HG03457 (cell line): ENCODE results near the gene THOC3.
"Not testable (repeated sequence)": the region's sequence is repeated elsewhere in the genome, so short reads cannot be mapped to it uniquely, and the experiment has no call there.

ENCODE experiments used
- ATAC-seq: cut with Tn5 transposase; IDR thresholded peaks from one replicate; pipeline ENCODE4 v1.9.1; 2021; ENCODE audit warnings: moderate number of reproducible peaks; ENCODE audit not compliant: unreplicated experiment

Gene THOC3

DNA sequence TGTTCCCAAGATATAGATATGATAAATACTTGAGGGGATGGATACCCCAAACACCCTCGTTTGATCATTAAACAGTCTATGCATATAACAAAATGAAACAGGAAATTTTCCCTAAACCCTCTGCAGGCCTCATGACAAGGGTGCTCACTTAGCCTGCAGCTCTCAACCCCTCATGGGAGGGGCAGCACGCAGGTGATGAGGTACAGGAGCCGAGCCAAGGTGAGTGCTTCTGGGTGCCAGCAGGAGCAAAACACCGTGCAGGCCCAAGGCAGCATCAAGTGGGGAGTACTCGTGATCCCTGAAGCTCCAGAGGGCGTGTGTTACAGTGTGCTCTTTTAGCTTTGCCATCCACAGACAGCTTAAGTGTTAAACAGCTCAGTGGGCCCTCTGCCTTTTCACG, 24.9 kb downstream of the THOC3 start:
- not testable (repeated sequence) for ATAC-seq

DNA sequence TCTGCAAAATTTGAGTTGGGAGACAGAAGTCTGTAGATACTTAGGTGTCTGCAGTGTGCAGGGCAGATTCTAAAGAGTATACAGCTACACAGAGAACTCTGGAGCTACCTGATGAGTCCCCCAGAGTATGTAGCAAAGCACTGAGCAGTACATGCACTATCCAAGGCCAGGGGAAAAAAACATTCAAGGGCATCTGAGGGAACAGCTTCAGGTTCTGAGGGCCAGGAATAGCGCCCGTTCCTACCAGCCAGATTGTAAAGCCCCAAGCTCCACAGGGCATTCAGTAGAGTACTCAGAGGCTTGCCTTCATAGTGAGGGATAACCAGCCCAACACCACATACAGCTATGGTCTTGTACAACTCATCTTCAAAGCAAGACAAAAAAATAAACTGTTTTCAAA, 27.5 kb downstream of the THOC3 start:
- not testable (repeated sequence) for ATAC-seq

DNA sequence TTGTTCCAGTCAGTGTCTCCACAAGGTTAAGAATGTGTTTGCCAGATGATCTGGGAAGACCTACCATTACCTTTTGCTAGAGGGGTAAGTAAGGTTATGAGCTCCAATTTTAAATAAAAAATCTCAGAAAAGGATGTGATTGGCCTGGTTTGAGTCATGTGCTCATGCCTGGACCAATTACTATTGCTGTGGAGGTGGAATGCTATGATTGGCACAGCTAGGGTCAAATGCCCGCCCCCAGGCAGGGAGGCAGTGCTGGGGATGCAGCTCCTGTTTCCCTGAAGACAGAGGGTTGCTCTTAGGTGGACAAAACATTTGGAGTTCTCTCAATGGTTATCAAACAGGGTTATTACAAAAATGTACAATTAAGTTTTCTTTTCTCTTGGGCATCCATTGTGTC, 29.6 kb downstream of the THOC3 start:
- ATAC-seq: not testable (repeated sequence)

DNA sequence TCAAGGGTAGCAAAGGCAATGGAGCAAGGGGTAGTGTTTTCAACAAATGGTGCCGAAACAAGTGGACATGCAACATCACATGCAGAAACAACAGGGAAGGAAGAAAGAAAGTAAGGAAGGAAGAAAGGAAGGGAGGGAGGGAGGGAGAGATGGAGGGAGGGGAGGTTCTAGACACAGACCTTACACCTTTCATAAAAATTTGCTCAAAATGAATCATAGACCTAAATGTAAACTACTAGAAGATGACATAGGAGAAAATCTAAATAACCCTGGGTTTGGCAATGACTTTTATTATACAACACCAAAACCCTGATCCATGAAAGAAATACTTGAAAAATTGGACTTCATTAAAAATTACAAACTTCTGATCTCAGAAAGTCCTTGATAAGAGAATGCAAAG, 39.4 kb downstream of the THOC3 start:
- ATAC-seq: not testable (repeated sequence)

DNA sequence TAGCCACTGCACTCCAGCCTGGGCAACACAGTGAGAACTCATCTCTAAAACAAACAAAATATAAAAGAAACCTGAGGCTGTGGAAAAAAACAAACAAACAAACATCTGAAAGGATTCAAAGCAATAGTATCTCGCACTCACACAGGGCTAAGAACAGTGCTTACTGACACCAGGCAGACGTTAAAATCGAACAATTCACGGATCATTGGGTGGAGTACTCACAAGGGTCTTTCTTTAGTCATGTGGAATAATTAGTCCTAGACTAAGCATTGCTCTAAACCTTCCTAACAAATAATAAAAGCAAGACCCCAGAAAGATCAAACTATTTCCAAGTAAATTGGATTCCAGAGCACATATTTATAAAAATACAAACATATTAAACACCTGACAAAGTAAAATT, 43.0 kb downstream of the THOC3 start:
- not testable (repeated sequence) for ATAC-seq

DNA sequence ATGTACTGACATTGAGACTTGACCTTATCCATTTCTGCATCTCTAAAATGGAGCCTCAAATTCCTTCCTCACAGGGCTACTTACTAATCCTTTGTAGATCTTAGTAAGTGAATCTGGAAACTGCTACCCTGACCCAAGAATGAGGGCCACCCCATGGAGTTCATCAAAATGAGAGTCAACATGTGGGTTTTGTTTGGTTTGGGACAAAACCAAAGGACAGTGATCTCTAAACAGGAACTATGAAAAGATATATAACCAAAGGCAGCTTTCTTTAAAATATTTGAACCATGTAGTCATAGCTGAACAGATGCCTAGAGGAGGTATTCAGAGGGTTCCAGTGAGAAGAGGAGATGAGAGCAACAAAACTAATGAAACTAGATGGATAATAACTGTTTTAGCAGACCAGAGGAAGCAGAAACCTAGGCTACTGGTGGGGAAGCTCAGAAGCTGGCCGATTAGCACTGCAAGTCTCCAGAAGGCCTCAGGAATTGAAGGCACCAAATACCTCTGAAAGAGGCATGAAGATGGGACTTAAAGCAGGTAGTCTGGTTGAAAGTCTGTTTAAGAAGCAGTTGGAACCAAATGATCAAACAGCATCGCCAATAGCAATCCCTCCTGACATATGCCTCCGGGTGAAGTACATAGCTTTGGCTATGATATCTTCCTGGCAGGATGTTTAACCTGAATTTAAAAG, 45.8 kb downstream of the THOC3 start:
- ATAC-seq: no peak

DNA sequence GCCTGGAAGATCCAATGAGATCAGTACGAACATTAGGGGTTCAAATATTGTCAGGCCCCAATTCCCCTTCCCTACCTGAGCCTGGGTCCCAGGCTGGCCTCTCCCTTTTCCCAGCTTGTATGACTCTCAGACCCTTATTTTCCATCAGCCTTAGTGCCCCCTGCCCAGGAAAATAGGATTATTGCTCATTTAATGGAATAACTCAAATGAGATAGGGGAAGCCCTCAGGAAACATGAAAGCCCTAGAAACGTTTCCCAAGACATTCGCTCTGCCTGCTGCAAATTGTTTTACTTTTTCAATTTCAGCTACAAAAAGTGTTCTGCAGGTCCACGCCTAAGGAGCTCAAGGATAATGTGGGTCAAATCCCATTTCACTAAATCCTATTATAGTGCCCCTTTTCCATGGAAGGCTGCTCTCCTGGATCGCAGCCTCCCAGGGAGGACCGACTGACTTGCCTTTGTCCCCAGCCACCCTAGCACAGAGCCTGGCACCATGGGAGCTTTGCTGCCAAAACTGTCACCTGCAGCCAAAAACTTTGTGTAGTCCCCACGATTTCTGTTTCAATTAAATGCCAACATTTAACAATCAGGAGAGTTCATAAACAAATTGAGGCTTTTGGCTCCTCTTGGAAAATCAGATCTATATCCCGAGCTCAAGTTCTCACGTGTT, 46.9 kb downstream of the THOC3 start:
- no peak for ATAC-seq

DNA sequence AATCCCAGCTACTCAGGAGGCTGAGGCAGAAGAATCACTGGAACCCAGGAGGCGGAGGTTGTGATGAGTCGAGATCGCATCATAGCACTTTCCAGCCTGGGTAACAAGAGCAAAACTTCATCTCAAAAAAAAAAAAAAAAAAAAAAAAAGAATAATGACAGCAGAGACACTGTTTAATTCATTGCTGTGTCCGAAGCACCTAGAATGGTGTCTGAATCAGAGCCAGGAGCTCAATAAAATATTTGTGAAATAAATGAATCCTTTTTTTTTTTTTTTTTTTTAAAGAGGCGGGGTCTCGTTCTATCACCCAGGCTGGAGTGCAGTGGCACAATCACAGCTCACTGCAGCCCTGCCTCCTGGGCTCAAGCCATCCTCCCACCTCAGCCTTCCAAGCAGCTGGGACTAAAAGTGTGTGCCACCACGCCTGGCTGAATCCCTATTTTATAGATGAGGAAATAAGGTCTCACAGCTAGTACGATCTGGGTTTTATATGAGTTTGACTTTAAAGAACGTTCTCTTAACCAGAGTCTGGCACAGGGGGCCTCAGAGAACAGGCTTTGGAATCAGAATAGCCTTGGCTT, 47.8 kb downstream of the THOC3 start:
- ATAC-seq: no peak

DNA sequence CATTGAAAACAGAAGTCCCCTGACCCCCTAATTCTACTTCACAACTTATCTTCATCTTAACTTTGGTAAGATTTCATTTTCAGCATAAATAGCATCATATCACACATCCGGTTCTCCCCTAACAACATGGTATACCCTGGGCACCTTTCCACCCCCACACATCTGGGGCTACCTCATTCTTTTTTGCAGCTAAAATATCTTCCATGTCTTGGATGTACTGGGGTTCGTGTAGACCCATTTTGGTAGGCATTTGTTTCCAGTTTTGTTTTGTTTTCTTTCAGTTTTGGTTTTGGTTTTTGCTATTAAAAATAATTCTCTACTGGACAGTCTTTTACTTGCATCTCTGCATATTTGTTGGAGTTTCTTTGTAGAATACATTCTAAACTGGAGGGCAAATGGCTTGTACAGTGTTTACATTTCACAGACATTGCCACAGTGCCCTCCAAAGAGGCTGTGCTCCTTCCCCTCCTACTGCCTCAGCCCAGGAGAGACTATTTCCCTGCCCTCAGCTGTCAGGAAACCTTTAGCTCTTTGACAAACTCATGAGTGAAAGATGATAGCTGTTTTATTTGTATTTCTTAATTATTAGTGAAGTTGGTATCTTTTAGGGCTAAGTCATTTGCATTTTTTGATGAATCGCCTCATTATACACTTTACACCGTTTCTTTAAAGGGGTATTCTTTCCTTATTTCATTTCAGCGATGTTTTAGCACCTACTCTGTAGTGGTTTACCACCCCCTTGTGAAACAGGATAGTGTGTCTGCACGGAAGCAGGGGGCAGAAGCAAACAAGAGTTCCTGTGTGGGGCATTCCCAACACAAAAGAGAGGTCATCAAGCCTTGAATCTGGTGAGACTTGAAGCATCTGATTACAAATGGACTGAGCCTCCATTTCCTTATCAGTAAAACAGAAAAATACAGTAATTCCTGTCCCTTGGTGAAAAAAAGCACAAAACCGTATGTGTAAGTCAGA, 52.8 kb downstream of the THOC3 start:
- not testable (repeated sequence) for ATAC-seq

DNA sequence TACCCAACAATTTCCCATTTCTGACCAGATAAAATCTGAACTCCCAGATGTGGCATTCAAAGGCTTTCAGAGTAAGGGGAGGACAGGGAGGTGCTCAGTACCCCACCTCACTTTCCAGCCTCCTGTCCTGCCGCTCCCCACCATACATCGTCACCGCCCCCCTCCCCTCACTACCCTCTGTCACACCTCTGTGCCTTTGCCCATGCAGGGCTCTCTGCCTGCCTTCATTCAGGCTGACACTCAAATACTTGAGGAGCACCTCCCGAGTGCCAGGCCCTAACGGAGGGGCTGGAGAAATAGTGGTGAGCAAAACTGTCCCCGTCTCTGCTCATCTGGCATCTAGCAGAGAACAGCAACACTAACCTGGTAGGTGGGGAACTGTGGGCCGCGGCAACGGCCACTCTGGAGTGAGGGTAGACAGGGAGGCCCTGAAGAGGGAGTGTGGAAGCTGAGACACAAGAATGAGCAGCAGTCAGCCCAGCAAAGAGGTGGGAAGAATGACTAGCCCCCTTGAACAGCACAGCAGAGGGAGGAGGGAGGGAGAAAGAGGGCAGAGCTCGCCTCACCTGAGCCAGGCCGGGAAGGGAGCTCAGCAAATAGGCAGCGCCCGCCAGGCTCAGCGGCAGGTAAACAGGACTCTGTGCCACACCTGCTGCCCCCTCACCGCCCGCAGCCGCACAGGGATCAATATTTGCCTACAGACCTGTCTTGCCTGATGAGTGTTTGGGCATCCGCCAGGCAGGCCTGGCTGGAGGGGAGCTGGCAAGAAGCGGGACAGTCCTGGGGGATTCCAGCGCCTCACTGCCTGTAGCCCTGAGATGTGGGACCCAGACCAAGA, 54.1 kb downstream of the THOC3 start:
- ATAC-seq: not testable (repeated sequence)

DNA sequence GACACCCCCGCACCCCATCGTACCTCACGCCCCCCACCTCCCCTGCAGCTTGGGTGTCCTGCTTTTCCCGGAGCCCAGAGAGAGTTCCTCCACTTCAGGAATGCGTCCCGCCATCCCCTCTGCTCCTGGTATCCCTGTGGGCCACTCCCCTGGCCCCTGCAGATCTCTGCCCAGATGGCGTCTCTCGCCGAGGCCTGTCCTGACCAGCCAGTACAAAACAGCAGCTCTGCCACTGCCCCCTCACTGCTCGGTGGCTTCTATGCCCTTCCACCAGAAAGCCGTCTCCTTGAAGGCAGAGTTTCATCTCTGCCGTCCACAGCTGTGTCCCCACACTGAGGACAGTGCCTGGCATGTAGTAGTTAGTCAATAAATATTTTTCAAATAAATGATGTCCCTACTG, 58.0 kb downstream of the THOC3 start:
- not testable (repeated sequence) for ATAC-seq
